ENCODE results near the gene PDE1C.

DNA sequence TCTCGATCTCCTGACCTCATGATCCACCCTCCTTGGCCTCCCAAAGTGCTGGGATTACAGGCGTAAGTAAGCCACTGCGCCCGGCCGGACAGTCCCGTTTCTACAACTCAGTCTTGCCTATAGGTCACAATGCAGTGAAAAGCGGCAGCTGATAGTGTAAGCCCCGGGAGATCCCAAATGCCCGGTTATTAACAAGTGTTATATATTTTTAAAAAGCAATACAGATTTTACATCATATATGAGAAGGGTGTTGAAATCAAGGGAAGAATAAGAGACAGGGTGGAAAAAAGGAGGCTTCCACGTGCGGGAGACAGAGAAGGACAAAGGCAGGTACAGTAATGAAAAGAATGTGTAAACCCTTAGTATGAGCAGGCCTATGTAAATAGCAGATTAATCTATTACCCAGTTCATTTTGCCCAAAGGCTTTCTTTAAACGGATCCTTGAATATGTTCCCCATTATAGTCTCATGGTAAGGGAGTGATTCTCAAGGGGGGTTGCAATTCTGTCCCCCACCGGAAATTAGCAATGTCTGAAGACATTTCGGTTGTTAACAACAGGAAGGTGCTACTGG lies 170.8 kb downstream of the PDE1C start:
- TF ChIP-seq, protein P1, sequence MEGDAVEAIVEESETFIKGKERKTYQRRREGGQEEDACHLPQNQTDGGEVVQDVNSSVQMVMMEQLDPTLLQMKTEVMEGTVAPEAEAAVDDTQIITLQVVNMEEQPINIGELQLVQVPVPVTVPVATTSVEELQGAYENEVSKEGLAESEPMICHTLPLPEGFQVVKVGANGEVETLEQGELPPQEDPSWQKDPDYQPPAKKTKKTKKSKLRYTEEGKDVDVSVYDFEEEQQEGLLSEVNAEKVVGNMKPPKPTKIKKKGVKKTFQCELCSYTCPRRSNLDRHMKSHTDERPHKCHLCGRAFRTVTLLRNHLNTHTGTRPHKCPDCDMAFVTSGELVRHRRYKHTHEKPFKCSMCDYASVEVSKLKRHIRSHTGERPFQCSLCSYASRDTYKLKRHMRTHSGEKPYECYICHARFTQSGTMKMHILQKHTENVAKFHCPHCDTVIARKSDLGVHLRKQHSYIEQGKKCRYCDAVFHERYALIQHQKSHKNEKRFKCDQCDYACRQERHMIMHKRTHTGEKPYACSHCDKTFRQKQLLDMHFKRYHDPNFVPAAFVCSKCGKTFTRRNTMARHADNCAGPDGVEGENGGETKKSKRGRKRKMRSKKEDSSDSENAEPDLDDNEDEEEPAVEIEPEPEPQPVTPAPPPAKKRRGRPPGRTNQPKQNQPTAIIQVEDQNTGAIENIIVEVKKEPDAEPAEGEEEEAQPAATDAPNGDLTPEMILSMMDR (IDR thresholded peaks at IDR 0.05; ENCODE audit: low read depth, low read length) = no peak
- no peak for TF ChIP-seq EZH2phosphoT487 (IDR thresholded peaks at IDR 0.05; ENCODE audit: low read depth)

Measured in OCI-LY3 (cell line).